ENCODE measurements around the gene INSIG1.
A peak's percentile ranks its signal among the peaks of the same experiment; 100 is the strongest.

INSIG1 gene

DNA sequence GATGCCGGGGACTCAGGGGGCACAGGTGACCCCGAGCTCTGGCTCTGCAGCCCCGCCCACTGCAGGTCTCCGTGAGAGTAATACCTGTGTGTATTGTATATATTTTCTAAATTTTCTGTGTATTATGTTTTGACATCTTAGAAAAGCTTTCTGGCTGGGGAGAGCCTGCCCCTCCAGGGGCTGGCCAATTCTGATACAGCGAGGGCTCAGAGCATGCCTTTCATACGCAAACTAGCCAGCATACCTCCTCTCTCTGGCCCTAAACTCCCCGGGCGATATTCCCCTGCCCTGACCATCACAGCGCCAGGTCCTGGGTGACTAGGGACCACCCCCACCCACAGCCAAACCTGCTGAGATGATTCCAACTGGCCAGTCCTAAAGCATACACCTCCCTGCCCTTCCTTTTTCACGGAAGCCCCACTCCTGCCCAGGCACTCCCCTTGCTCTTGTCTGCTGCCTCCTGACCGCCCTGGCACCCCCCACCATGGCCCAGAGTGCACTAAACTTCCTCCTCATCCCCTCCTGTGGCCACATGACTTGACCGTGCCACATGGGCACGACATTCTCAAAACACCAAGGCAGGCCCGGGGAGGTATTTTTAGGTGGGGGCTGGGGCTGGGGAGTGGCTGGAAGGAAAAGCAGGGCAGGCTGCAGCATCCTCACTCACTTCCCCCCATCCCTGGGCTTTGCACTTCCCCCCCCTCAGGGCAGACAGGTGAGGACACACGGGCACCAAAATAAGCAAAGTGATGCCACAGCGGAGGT is 61.5 kb downstream of the INSIG1 start:
- no peak for TF ChIP-seq EZH2phosphoT487 (IDR thresholded peaks at IDR 0.05; ENCODE audit: borderline replicate concordance)
- TF ChIP-seq, protein P1, sequence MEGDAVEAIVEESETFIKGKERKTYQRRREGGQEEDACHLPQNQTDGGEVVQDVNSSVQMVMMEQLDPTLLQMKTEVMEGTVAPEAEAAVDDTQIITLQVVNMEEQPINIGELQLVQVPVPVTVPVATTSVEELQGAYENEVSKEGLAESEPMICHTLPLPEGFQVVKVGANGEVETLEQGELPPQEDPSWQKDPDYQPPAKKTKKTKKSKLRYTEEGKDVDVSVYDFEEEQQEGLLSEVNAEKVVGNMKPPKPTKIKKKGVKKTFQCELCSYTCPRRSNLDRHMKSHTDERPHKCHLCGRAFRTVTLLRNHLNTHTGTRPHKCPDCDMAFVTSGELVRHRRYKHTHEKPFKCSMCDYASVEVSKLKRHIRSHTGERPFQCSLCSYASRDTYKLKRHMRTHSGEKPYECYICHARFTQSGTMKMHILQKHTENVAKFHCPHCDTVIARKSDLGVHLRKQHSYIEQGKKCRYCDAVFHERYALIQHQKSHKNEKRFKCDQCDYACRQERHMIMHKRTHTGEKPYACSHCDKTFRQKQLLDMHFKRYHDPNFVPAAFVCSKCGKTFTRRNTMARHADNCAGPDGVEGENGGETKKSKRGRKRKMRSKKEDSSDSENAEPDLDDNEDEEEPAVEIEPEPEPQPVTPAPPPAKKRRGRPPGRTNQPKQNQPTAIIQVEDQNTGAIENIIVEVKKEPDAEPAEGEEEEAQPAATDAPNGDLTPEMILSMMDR (conservative IDR thresholded peaks at IDR 0.05; ENCODE audit: low read length): no peak
- no peaks in the 10 kb centered on the region for H4K20me1 ChIP-seq (ENCODE audit: insufficient read depth, low read length, poor library complexity, severe bottlenecking)
- H3K9ac ChIP-seq (ENCODE audit: low read depth, low read length, poor library complexity, severe bottlenecking): peak overlapping the region; percentile 94
- peaks cover 59% of the 10 kb centered on the region for H3K4me1 ChIP-seq (ENCODE audit: insufficient read depth, low read length, poor library complexity, severe bottlenecking)
- H2AFZ ChIP-seq (ENCODE audit: low read length): no peak overlapping the region
- no peaks in the 10 kb centered on the region for H3K79me2 ChIP-seq (ENCODE audit: insufficient read depth, low read length)
- H3K9me3 ChIP-seq (ENCODE audit: insufficient read depth, low read depth, low read length): no peaks in the 10 kb centered on the region
- H3K27me3 ChIP-seq (ENCODE audit: insufficient read depth, low read length, poor library complexity, severe bottlenecking): no peaks in the 10 kb centered on the region
- no peaks in the 10 kb centered on the region for H3K36me3 ChIP-seq (ENCODE audit: insufficient read depth, low read length)
- no peaks in the 10 kb centered on the region for H3K9me2 ChIP-seq (replicated peaks; ENCODE audit: low read depth, low read length)
- H3F3A ChIP-seq (ENCODE audit: low read depth): peaks cover 6% of the 10 kb centered on the region
- H3K4me3 ChIP-seq (ENCODE audit: low read length, poor library complexity, severe bottlenecking): no peak overlapping the region
- H3K4me2 ChIP-seq (ENCODE audit: low read depth, low read length, poor library complexity, severe bottlenecking): no peak overlapping the region

All from Loucy (cell line).